Hepatocyte (in vitro differentiated cells): Measurements from ENCODE around the gene SLC6A12. TPM values are rescaled to one million over a fixed set of nuclear protein-coding genes. Genes with fewer than 3 reads are reported as not detected.

Experiments
- DNase-seq: peaks from one replicate; pipeline ENCODE4 v3.0.0-alpha.2; 2016; ENCODE audit warnings: low spot score
- H2AFZ ChIP-seq: fragments of 200-600 bp; sonication (generic); 2 replicates; pipeline ENCODE4 v1.6.0; 2016; ENCODE audit warnings: antibody characterized with exemption, mild to moderate bottlenecking
- H3K27ac ChIP-seq: fragments of 200-600 bp; sonication (generic); 2 replicates; pipeline ENCODE4 v1.5.1; 2016; ENCODE audit warnings: mild to moderate bottlenecking
- H3K27me3 ChIP-seq: fragments of 200-600 bp; sonication (generic); 2 replicates; pipeline ENCODE4 v1.6.1; 2016
- H3K36me3 ChIP-seq: fragments of 200-600 bp; sonication (generic); replicated peaks from 2 replicates; pipeline ENCODE4 v1.5.1; 2016; ENCODE audit warnings: low read depth; ENCODE audit not compliant: insufficient read depth
- H3K4me1 ChIP-seq: fragments of 200-600 bp; sonication (generic); 2 replicates; pipeline ENCODE4 v1.5.1; 2016; ENCODE audit warnings: mild to moderate bottlenecking, moderate library complexity; ENCODE audit not compliant: insufficient read depth
- H3K4me2 ChIP-seq: fragments of 200-600 bp; sonication (generic); 2 replicates; pipeline ENCODE4 v1.6.0; 2016
- H3K4me3 ChIP-seq: fragments of 200-600 bp; sonication (generic); 2 replicates; pipeline ENCODE4 v1.5.1; 2016; ENCODE audit warnings: mild to moderate bottlenecking
- H3K79me2 ChIP-seq: fragments of 200-600 bp; sonication (generic); 2 replicates; pipeline ENCODE4 v1.6.0; 2017; ENCODE audit warnings: mild to moderate bottlenecking
- H3K9me2 ChIP-seq: fragments of 200-600 bp; sonication (generic); replicated peaks from 2 replicates; pipeline ENCODE4 v1.6.0; 2017; ENCODE audit warnings: mild to moderate bottlenecking; ENCODE audit not compliant: insufficient read depth
- H3K9me3 ChIP-seq: fragments of 200-600 bp; sonication (generic); 2 replicates; pipeline ENCODE4 v1.5.1; 2016; ENCODE audit warnings: low read depth, mild to moderate bottlenecking
- H4K20me1 ChIP-seq: fragments of 200-600 bp; sonication (generic); 2 replicates; pipeline ENCODE4 v1.6.0; 2016; ENCODE audit warnings: mild to moderate bottlenecking; ENCODE audit not compliant: insufficient read depth, poor library complexity, severe bottlenecking
- EZH2 ChIP-seq: fragments of 200-600 bp; sonication (generic); IDR thresholded peaks from 2 replicates; pipeline ENCODE4 v1.6.1; 2016; ENCODE audit warnings: antibody characterized with exemption, mild to moderate bottlenecking, borderline replicate concordance
- EZH2phosphoT487 ChIP-seq: fragments of 200-600 bp; sonication (generic); IDR thresholded peaks from one replicate; pipeline ENCODE4 v1.6.1; 2018; ENCODE audit warnings: antibody characterized with exemption, mild to moderate bottlenecking, low read depth, moderate library complexity; ENCODE audit not compliant: unreplicated experiment, severe bottlenecking
- WGBS: methylation state at CpG from one replicate; pipeline ENCODE4 v1.1.6; 2016; ENCODE audit warnings: low lambda C conversion rate; ENCODE audit errors: missing lambda C conversion rate; 5-methylcytosine and 5-hydroxymethylcytosine counted together
- polyA plus RNA-seq: library from polyadenylated mRNA; unstranded; fragments of >200 nt; fragmentation: Nextera tagmentation; extraction: Ambion mirVana; gene quantifications from 2 replicates; pipeline ENCODE4 v1.2.1, GENCODE V29; 2016
- total RNA-seq: library from RNA; depleted of rRNA; stranded (reverse); fragments of >200 nt; gene quantifications from 2 replicates; pipeline ENCODE4 v1.2.3, GENCODE V29; 2014
- TF ChIP-seq, protein P1 (sequence below): fragments of 200-600 bp; sonication (generic); IDR thresholded peaks from 2 replicates; pipeline ENCODE4 v1.5.1; 2016; ENCODE audit warnings: antibody characterized with exemption, mild to moderate bottlenecking; ENCODE audit not compliant: poor library complexity

SLC6A12 gene
- total and polyA plus RNA-seq, 2 experiments from 2014 or later = 6.1 to 7.9 TPM

GRCh38 chr12:184811-185575 lies 29.0 kb downstream of the SLC6A12 start:
- H3K27me3 ChIP-seq = no peaks in the 10 kb centered on the region

GRCh38 chr12:182381-182892 lies 31.5 kb downstream of the SLC6A12 start:
- H3K79me2 ChIP-seq = no peaks in the 10 kb centered on the region
- H3K4me2 ChIP-seq = no peak overlapping the region
- TF ChIP-seq EZH2 (no peak), EZH2phosphoT487 (no peak)
- TF ChIP-seq, protein P1, sequence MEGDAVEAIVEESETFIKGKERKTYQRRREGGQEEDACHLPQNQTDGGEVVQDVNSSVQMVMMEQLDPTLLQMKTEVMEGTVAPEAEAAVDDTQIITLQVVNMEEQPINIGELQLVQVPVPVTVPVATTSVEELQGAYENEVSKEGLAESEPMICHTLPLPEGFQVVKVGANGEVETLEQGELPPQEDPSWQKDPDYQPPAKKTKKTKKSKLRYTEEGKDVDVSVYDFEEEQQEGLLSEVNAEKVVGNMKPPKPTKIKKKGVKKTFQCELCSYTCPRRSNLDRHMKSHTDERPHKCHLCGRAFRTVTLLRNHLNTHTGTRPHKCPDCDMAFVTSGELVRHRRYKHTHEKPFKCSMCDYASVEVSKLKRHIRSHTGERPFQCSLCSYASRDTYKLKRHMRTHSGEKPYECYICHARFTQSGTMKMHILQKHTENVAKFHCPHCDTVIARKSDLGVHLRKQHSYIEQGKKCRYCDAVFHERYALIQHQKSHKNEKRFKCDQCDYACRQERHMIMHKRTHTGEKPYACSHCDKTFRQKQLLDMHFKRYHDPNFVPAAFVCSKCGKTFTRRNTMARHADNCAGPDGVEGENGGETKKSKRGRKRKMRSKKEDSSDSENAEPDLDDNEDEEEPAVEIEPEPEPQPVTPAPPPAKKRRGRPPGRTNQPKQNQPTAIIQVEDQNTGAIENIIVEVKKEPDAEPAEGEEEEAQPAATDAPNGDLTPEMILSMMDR = no peak
- H4K20me1 ChIP-seq = no peaks in the 10 kb centered on the region
- no peaks in the 10 kb centered on the region for H3K4me1 ChIP-seq
- H3K36me3 ChIP-seq = no peaks in the 10 kb centered on the region
- H3K27ac ChIP-seq = no peak overlapping the region
- no peak overlapping the region for H3K4me3 ChIP-seq
- H3K9me2 ChIP-seq = no peaks in the 10 kb centered on the region
- no peak for DNase-seq
- H2AFZ ChIP-seq = no peak overlapping the region
- H3K9me3 ChIP-seq = no peaks in the 10 kb centered on the region
- WGBS = 63% methylated on average over 10 of the region's 10 CpGs
- H3K27me3 ChIP-seq = no peaks in the 10 kb centered on the region

More at GRCh38 chr12:184811-185575, 29.0 kb downstream of the SLC6A12 start:
- no peak overlapping the region for H3K27ac ChIP-seq
- H2AFZ ChIP-seq = no peak overlapping the region
- H4K20me1 ChIP-seq = no peaks in the 10 kb centered on the region
- no peak for DNase-seq
- no peaks in the 10 kb centered on the region for H3K9me2 ChIP-seq
- H3K36me3 ChIP-seq = no peaks in the 10 kb centered on the region
- no peaks in the 10 kb centered on the region for H3K4me1 ChIP-seq
- TF ChIP-seq, protein P1 = no peak
- TF ChIP-seq EZH2 (no peak), EZH2phosphoT487 (no peak)
- no peaks in the 10 kb centered on the region for H3K9me3 ChIP-seq
- no peak overlapping the region for H3K4me2 ChIP-seq
- no peak overlapping the region for H3K4me3 ChIP-seq
- 90% methylated on average over 13 of the region's 13 CpGs for WGBS
- no peaks in the 10 kb centered on the region for H3K79me2 ChIP-seq

- DNase-seq = no peak
- H3K9me3 ChIP-seq = no peaks in the 10 kb centered on the region
- no peaks in the 10 kb centered on the region for H3K79me2 ChIP-seq
- H2AFZ ChIP-seq = no peak overlapping the region
- no peak overlapping the region for H3K27ac ChIP-seq
- H3K9me2 ChIP-seq = no peaks in the 10 kb centered on the region
- H3K27me3 ChIP-seq = no peaks in the 10 kb centered on the region
- H3K36me3 ChIP-seq = no peaks in the 10 kb centered on the region
- no peaks in the 10 kb centered on the region for H4K20me1 ChIP-seq
- H3K4me3 ChIP-seq = no peak overlapping the region
- no peak overlapping the region for H3K4me2 ChIP-seq
- H3K4me1 ChIP-seq = no peaks in the 10 kb centered on the region
- TF ChIP-seq EZH2 (no peak), EZH2phosphoT487 (no peak)
- WGBS = 87% methylated on average over 17 of the region's 17 CpGs
These were observed 32.0 kb downstream of the SLC6A12 start for GRCh38 chr12:181921-182320.

DNA sequence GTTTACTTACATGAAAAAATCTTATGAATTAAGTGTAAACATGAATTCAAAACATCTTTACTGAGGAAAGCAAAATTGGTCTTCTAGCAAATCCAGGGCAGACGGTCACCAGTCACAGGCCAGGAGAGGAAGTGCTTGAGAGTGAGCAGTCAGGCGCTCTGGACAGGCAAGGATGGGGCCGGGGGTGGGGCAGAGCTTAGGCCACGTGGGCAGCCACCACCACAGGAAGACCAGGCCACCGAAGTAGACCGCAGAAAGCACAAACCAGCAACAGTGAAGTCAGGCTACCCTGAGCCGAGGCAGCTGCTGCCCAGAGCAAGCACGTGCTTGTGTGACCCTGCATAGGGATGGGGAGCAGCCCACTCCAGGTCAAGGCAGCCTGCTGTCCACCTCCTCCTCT lies 33.5 kb downstream of the SLC6A12 start:
- Histone ChIP-seq H3K9me3 (no peaks in the 10 kb centered on the region), H3K36me3 (no peaks in the 10 kb centered on the region), H3K4me2 (no peak overlapping the region), H2AFZ (no peak overlapping the region), H3K27ac (no peak overlapping the region), H4K20me1 (no peaks in the 10 kb centered on the region), H3K79me2 (no peaks in the 10 kb centered on the region), H3K9me2 (no peaks in the 10 kb centered on the region), H3K4me1 (no peaks in the 10 kb centered on the region), H3K27me3 (no peaks in the 10 kb centered on the region), H3K4me3 (no peak overlapping the region)
- TF ChIP-seq EZH2phosphoT487 (no peak), EZH2 (no peak)
- TF ChIP-seq, protein P1 = no peak
- 77% methylated on average over 8 of the region's 8 CpGs for WGBS
- no peak for DNase-seq
